ENCODE measurements around the gene RFX2.

The RFX2 gene

GRCh38 chr19:5952193-5953029, 157.9 kb downstream of the RFX2 start:
- DNase-seq = no peak

GRCh38 chr19:5951338-5951861, 158.9 kb downstream of the RFX2 start:
- DNase-seq = no peak

- DNase-seq = no peak
Measured at GRCh38 chr19:5950741-5951140, 159.6 kb downstream of the RFX2 start.

GRCh38 chr19:5949792-5950305, 160.5 kb downstream of the RFX2 start:
- DNase-seq = no peak

GRCh38 chr19:5948752-5949564, 161.3 kb downstream of the RFX2 start:
- DNase-seq = no peak

- no peak for DNase-seq
Measured at GRCh38 chr19:5947435-5947834, 162.9 kb downstream of the RFX2 start.

- no peak for DNase-seq
Measured at GRCh38 chr19:5943623-5944022, 166.7 kb downstream of the RFX2 start.

Data from NCI-H1930 (cell line).